ENCODE results near the gene KLHL35. TPM values are rescaled to one million over a fixed set of nuclear protein-coding genes. Genes with fewer than 3 reads are reported as not detected.

Gene KLHL35
- total RNA-seq, 1 donor from 2014 or later: 1.5 TPM

DNA sequence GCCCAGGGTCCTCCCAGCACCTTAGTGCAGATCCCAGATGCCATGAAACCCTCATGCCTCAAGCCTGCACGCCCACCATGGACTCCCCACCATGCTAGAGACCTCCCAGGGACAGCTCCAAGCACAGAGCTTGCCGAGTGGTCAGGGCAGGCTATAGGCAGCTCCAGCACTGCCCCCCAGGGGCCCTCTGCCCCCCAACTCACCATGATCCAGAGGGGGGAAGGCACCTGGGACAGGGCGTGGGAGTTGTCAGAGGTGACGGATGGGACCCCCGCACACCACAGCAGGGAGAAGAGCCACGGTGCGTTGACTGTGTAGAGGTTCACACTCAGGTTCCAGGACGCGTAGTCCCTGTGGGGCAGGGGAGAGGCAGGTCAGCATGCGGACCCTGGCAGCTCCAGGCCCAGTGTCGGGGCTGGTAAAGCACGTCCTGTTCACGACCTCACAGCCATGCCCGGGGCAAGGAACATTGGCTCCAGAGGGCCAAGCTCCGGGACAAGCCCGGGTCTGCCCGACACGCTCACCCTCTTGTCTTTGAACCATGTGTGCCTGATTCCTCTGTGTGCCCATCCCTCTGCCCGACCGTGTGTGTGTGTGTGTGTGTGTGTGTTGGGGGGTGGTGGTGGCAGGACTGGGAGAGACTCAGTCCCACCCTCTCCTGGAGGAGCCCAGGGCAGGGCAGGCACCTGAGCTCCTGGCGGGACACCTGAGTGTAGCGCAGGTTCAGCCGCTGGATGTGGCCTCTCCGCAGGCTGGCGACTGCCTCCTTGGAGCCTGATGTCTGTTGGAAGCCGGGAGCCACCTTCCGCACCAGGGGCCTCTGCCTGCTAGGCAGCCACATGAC lies 8.2 kb upstream of the KLHL35 start:
- H3K27me3 ChIP-seq (ENCODE audit: control insufficient read depth, insufficient read depth, low read length): peaks cover 3% of the 10 kb centered on the region
- no peak overlapping the region for H3K4me3 ChIP-seq (ENCODE audit: low read depth, low read length)
- no peaks in the 10 kb centered on the region for H3K36me3 ChIP-seq (ENCODE audit: control insufficient read depth, insufficient read depth, low read length)
- TF ChIP-seq CTCF (IDR thresholded peaks at IDR 0.05; ENCODE audit: insufficient read depth, low read length, poor library complexity, severe bottlenecking): no peak
- DNase-seq (ENCODE audit: low read depth): no peak

DNA sequence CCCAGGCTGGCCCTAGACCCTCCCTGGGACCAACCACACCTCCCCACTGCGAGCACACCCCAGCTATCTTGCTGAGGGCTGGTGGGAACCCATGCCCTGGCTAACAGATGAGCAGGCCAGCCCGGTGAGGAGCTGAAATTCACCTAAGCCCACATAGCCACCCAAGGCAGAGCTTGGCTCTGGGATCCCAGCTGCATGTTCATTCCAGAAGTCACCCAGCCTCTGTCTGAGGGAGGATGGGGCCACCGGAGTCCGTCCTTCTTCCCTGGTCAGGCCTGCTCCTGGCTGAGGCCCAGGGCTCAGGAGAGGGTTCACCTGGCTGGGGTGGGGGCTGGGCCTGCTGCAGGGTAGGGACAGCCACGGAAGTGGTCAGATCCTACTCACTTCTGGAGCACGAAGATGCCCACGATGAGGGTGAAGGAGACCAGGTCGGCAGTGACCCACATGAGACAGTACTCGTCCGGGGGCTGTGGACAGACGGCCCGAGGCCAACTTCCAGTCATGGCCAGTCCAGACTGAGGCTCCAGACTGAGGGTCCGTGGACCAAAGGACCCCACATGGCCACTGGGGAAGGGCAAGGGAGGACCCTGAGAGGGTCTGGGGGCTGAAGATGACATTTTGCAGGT lies 6.6 kb upstream of the KLHL35 start:
- Histone ChIP-seq H3K4me3 (ENCODE audit: low read depth, low read length) (no peak overlapping the region), H3K27me3 (ENCODE audit: control insufficient read depth, insufficient read depth, low read length) (peaks cover 3% of the 10 kb centered on the region), H3K36me3 (ENCODE audit: control insufficient read depth, insufficient read depth, low read length) (no peaks in the 10 kb centered on the region)
- no peak for DNase-seq (ENCODE audit: low read depth)
- no peak for TF ChIP-seq CTCF (IDR thresholded peaks at IDR 0.05; ENCODE audit: insufficient read depth, low read length, poor library complexity, severe bottlenecking)

- Histone ChIP-seq H3K4me3 (ENCODE audit: low read depth, low read length) (no peak overlapping the region), H3K36me3 (ENCODE audit: control insufficient read depth, insufficient read depth, low read length) (no peaks in the 10 kb centered on the region), H3K27me3 (ENCODE audit: control insufficient read depth, insufficient read depth, low read length) (peaks cover 5% of the 10 kb centered on the region)
- no peak for TF ChIP-seq CTCF (IDR thresholded peaks at IDR 0.05; ENCODE audit: insufficient read depth, low read length, poor library complexity, severe bottlenecking)
- no peak for DNase-seq (ENCODE audit: low read depth)
Observed at GRCh38 chr11:75439026-75439425, 6.0 kb upstream of the KLHL35 start.

DNA sequence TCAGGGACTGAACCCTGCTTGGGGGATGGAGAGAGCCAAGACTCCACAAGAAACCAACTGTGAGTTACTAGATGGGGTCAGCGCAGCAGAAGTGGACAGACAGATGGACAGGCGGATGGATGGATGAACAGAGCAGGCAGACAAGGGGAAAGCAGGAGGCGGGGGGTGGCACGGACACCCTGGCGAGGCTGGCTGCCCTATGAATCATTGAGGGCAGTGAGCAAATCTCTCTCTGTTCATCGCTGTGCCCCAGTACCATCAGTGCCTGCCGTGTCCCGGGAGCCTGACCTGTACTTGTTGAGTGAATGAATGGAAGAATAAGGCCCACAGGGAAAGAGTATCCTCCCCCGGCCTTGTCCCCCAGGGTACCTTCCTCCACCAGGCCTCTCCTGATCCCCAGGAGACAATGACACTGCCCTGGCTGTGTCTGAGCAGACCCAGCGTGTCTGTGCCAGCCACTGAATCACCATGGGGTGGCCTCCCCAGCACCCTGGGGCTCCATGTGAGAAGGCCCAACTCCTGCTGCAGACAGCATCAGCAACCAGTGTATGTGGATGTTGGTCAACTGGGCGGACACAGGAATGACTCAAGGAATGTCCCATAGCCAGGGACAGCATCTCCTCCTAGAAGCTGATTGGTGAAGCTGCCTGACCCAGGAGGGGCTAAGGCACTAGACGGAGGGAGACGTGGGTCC lies 5.1 kb upstream of the KLHL35 start:
- H3K36me3 ChIP-seq (ENCODE audit: control insufficient read depth, insufficient read depth, low read length): no peaks in the 10 kb centered on the region
- H3K4me3 ChIP-seq (ENCODE audit: low read depth, low read length): no peak overlapping the region
- DNase-seq (ENCODE audit: low read depth): no peak
- TF ChIP-seq CTCF (IDR thresholded peaks at IDR 0.05; ENCODE audit: insufficient read depth, low read length, poor library complexity, severe bottlenecking): no peak
- peaks cover 10% of the 10 kb centered on the region for H3K27me3 ChIP-seq (ENCODE audit: control insufficient read depth, insufficient read depth, low read length)

- H3K27me3 ChIP-seq (ENCODE audit: control insufficient read depth, insufficient read depth, low read length): peaks cover 20% of the 10 kb centered on the region
- DNase-seq (ENCODE audit: low read depth): no peak
- no peak overlapping the region for H3K4me3 ChIP-seq (ENCODE audit: low read depth, low read length)
- H3K36me3 ChIP-seq (ENCODE audit: control insufficient read depth, insufficient read depth, low read length): no peaks in the 10 kb centered on the region
- no peak for TF ChIP-seq CTCF (IDR thresholded peaks at IDR 0.05; ENCODE audit: insufficient read depth, low read length, poor library complexity, severe bottlenecking)
Observed at GRCh38 chr11:75436806-75437205, 3.8 kb upstream of the KLHL35 start.
